ENCODE results near the gene TUBB2A. TPM values are rescaled to one million over a fixed set of nuclear protein-coding genes. Genes with fewer than 3 reads are reported as not detected.

Gene TUBB2A
- total and polyA plus RNA-seq, 2 of the 4 experiments (the other 2 are of a cell fraction): 164 to 264 TPM

DNA sequence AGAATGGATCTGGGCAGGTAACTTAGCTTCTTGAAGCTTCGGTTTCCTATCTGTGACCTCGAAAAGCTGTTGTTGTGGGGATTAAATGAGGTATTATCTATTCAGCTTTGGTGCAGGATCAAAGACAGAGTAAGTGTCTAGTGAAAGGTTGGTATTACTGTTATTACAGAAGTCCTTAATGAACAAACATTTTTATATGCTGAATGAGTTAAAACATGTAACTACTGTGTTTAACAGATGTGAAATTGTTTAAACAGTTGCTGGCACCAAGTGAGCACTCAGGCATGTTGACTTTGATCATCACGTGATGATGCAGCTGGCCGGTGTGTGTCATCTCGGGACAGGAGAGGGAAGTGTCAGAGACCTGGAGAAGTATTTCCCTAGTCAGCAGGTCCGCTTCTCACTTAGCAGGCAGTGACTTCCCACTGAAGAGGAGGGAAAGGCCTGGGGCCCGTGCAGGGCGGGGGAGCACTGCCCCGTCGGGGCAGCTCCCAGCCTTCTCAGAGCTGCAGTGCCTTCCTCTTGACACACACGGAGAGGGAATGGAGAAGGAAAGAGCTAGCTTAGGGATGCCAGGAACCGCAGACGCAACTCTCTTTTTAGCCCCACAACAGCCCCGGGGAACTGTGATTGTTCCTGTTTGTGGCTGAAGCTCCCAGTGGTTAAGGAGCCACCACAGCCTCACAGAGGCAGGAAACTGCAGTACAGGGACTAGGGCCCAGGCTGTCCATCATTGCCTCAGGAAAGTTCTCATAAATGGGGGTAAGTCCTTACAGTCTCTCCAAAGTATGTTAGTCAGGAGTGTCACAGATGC is 18.0 kb downstream of the TUBB2A start:
- POLR2A ChIA-PET (ENCODE audit: unreplicated experiment): interaction anchor here (1.0 kb wide), 1 partner anchor 12 kb away, joined by 3 read pairs; no protein-coding TSS in a partner anchor
- ATAC-seq (ENCODE audit: low read depth) (peak; percentile 85), DNase-seq (peak; percentile 91)
- no peak for TF ChIP-seq MXI1 (IDR thresholded peaks at IDR 0.05; ENCODE audit: borderline replicate concordance, low read depth, low read length)
- no peak for TF ChIP-seq POLR2A (IDR thresholded peaks at IDR 0.05; ENCODE audit: low read depth, low read length)
- TF ChIP-seq RFX5 (IDR thresholded peaks at IDR 0.05; ENCODE audit: low read depth, low read length): no peak
- TF ChIP-seq, protein P1, sequence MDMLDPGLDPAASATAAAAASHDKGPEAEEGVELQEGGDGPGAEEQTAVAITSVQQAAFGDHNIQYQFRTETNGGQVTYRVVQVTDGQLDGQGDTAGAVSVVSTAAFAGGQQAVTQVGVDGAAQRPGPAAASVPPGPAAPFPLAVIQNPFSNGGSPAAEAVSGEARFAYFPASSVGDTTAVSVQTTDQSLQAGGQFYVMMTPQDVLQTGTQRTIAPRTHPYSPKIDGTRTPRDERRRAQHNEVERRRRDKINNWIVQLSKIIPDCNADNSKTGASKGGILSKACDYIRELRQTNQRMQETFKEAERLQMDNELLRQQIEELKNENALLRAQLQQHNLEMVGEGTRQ (IDR thresholded peaks at IDR 0.05; ENCODE audit: low read depth, low read length): peak; percentile 96
- TF ChIP-seq BHLHE40 (IDR thresholded peaks at IDR 0.05; ENCODE audit: low read depth, low read length): peak; percentile 92
- TF ChIP-seq FOS (IDR thresholded peaks at IDR 0.05; ENCODE audit: low read depth, low read length): peak; percentile 33; the same call in 1 of the 2 replicates
- peak; percentile 9; the same call in 1 of the 2 replicates for TF ChIP-seq RAD21 (IDR thresholded peaks at IDR 0.05; ENCODE audit: low read length)
- peak; percentile 71 for TF ChIP-seq MAFK (IDR thresholded peaks at IDR 0.05; ENCODE audit: low read depth, low read length)
- TF ChIP-seq, protein P2, sequence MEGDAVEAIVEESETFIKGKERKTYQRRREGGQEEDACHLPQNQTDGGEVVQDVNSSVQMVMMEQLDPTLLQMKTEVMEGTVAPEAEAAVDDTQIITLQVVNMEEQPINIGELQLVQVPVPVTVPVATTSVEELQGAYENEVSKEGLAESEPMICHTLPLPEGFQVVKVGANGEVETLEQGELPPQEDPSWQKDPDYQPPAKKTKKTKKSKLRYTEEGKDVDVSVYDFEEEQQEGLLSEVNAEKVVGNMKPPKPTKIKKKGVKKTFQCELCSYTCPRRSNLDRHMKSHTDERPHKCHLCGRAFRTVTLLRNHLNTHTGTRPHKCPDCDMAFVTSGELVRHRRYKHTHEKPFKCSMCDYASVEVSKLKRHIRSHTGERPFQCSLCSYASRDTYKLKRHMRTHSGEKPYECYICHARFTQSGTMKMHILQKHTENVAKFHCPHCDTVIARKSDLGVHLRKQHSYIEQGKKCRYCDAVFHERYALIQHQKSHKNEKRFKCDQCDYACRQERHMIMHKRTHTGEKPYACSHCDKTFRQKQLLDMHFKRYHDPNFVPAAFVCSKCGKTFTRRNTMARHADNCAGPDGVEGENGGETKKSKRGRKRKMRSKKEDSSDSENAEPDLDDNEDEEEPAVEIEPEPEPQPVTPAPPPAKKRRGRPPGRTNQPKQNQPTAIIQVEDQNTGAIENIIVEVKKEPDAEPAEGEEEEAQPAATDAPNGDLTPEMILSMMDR (conservative IDR thresholded peaks at IDR 0.05; ENCODE audit: low read depth, low read length): no peak
- TF ChIP-seq, protein P3, sequence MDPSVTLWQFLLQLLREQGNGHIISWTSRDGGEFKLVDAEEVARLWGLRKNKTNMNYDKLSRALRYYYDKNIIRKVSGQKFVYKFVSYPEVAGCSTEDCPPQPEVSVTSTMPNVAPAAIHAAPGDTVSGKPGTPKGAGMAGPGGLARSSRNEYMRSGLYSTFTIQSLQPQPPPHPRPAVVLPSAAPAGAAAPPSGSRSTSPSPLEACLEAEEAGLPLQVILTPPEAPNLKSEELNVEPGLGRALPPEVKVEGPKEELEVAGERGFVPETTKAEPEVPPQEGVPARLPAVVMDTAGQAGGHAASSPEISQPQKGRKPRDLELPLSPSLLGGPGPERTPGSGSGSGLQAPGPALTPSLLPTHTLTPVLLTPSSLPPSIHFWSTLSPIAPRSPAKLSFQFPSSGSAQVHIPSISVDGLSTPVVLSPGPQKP (IDR thresholded peaks at IDR 0.05; ENCODE audit: borderline replicate concordance, low read depth, low read length): no peak
- Histone ChIP-seq H2AK9ac (replicated peaks; ENCODE audit: low read depth, low read length, poor library complexity) (peak overlapping the region; percentile 33), H3K36me3 (ENCODE audit: control insufficient read depth, insufficient read depth, low read length) (peaks cover 16% of the 10 kb centered on the region; the same call in 1 of the 2 replicates), H3K4ac (ENCODE audit: low read depth, low read length) (peak overlapping the region; percentile 21; the same call in 1 of the 2 replicates), H3K27me3 (ENCODE audit: control insufficient read depth, insufficient read depth, low read length) (no peaks in the 10 kb centered on the region), H2AK5ac (ENCODE audit: low read depth, low read length) (peak overlapping the region; percentile 2; the same call in 1 of the 2 replicates), H3K4me1 (ENCODE audit: control insufficient read depth, insufficient read depth, low read length) (peaks cover 14% of the 10 kb centered on the region), H3K9ac (ENCODE audit: low read depth, low read length) (no peak overlapping the region), H3K14ac (replicated peaks; ENCODE audit: low read depth, low read length) (peak overlapping the region; percentile 25; the same call in 1 of the 2 replicates), H3K23ac (ENCODE audit: low read depth, low read length) (no peak overlapping the region), H2BK15ac (ENCODE audit: low read depth, low read length) (0 out of 3 replicates have a peak overlapping the region, but pooled peaks have one; percentile 6), H3K9me3 (ENCODE audit: control insufficient read depth, insufficient read depth, low read length) (no peaks in the 10 kb centered on the region), H4K5ac (ENCODE audit: low read depth, low read length) (no peak overlapping the region), H2AFZ (replicated peaks; ENCODE audit: low read length, poor library complexity) (peak overlapping the region; percentile 60), H3K4me3 (ENCODE audit: insufficient read depth, low read depth, low read length) (no peak overlapping the region), H2BK120ac (ENCODE audit: low read depth, low read length) (peak overlapping the region; percentile 44), H3K27ac (ENCODE audit: insufficient read depth, low read length) (peak overlapping the region; percentile 11; the same call in 1 of the 2 replicates), H3K9me1 (ENCODE audit: insufficient read depth, low read length) (peaks cover 12% of the 10 kb centered on the region; the same call in 1 of the 2 replicates), H3K4me2 (ENCODE audit: low read depth, low read length) (peak overlapping the region; percentile 8; the same call in 1 of the 2 replicates), H4K8ac (ENCODE audit: low read depth in 2 of 2, low read length in 2 of 2) (no peak overlapping the region), H3K56ac (ENCODE audit: extremely low read depth, insufficient read depth, low read length) (no peak overlapping the region), H4K91ac (ENCODE audit: insufficient read depth, low read depth, low read length) (peak overlapping the region; percentile 6; the same call in 1 of the 2 replicates), H3K18ac (ENCODE audit: low read depth, low read length) (no peak overlapping the region; the same call in 1 of the 2 replicates), H3K79me1 (ENCODE audit: low read depth in 1 of 2, low read length in 2 of 2) (no peaks in the 10 kb centered on the region; a peak in 1 of 4 replicates), H2BK20ac (ENCODE audit: low read depth, low read length) (peak overlapping the region; percentile 38; the same call in 1 of the 2 replicates), H2BK5ac (ENCODE audit: low read depth, low read length, poor library complexity, severe bottlenecking) (peak overlapping the region; percentile 44), H4K20me1 (ENCODE audit: insufficient read depth, low read length) (no peaks in the 10 kb centered on the region)
- WGBS, 2 experiments (ENCODE audit: extremely low coverage in 2 of 2, insufficient read length in 1 of 2): no CpG with 5 or more reads among the region's 14 CpGs
- in situ Hi-C loops (cut with MboI; ENCODE audit: low sequenced_read_pairs) (loop anchor here (25.0 kb wide), 1 partner anchor 598 kb away; no protein-coding TSS in a partner anchor), dilution Hi-C loops (cut with HindIII; ENCODE audit: low sequenced_read_pairs, unreplicated experiment) (no loop called here), intact Hi-C loops (cut with micrococcal nuclease) (no loop called here)
- CTCF ChIA-PET: interaction anchor here (1.0 to 1.3 kb wide), 2 partner anchors 16 to 70 kb away, joined by 3 read pairs; no protein-coding TSS in a partner anchor
- no TSS peak for BruUV-seq (replicated peaks)

All from IMR-90 (cell line).